ENCODE data around the gene APPL2.

- no peak for TF ChIP-seq CTCF (IDR thresholded peaks at IDR 0.05)
- TF ChIP-seq EP300 (IDR thresholded peaks at IDR 0.05; ENCODE audit: low read depth) = no peak
These were observed 34.7 kb downstream of the APPL2 start for GRCh38 chr12:105201299-105201698.

Data from transverse colon (tissue), 3 donors.